ENCODE results near the gene DPP10. TPM values are rescaled to one million over a fixed set of nuclear protein-coding genes. Genes with fewer than 3 reads are reported as not detected.

The DPP10 gene
- total and polyA plus RNA-seq, 9 donors = 0.12 to 5.9 (median 0.64) TPM; not detected in 3

DNA sequence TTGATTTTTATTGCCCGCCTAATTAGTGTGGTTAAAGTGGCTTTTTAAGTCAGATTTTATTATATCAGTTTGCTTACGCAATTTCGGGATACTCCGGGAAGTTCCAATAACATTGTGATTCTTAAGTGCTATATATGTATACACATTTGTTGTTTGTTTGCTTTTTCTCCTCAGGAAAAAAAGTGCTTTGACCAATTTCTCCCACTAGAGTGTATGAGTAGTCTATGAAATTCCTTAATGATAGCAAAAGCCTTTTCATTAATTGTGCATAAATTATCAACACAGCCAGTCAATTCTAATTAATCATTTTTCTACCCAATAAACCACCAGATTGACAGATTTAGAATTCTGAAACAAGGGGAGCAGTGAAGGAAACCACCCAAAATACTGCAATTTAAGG lies 172.2 kb downstream of the DPP10 start:
- Histone ChIP-seq H3K36me3 (no peaks in the 10 kb centered on the region), H3K4me1 (ENCODE audit: insufficient read depth) (no peaks in the 10 kb centered on the region), H3K4me3 (no peak overlapping the region), H3K27me3 (no peaks in the 10 kb centered on the region), H3K27ac (no peak overlapping the region), H3K9me3 (no peaks in the 10 kb centered on the region)
- no peak for DNase-seq
- WGBS, 3 donors = 42 to 57% (median 43%) methylated on average over 4 of the region's 4 CpGs
- intact Hi-C loops (cut with DNase I) = no loop called here
- TF ChIP-seq, protein P1, sequence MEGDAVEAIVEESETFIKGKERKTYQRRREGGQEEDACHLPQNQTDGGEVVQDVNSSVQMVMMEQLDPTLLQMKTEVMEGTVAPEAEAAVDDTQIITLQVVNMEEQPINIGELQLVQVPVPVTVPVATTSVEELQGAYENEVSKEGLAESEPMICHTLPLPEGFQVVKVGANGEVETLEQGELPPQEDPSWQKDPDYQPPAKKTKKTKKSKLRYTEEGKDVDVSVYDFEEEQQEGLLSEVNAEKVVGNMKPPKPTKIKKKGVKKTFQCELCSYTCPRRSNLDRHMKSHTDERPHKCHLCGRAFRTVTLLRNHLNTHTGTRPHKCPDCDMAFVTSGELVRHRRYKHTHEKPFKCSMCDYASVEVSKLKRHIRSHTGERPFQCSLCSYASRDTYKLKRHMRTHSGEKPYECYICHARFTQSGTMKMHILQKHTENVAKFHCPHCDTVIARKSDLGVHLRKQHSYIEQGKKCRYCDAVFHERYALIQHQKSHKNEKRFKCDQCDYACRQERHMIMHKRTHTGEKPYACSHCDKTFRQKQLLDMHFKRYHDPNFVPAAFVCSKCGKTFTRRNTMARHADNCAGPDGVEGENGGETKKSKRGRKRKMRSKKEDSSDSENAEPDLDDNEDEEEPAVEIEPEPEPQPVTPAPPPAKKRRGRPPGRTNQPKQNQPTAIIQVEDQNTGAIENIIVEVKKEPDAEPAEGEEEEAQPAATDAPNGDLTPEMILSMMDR (IDR thresholded peaks at IDR 0.05) = no peak
- TF ChIP-seq EP300 (IDR thresholded peaks at IDR 0.05) (no peak), POLR2A (IDR thresholded peaks at IDR 0.05) (no peak)

DNA sequence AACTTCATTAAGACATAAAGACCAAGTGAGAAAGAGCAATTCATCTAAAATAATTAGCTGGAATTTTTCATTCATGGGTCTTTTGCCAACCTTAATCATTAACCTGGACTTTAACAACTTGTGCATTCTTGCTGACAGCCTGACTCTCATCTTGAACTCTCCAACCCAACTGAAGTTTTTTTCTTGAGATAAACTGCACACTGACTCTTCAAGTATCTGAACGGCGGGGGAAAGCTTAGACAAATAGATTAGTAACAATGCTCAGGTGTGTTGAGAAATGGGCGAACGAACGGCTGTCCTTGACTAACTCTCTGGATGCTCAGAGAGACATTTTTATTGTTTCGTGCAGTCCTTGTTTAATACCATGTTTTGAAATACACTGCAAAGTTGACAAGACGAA lies 186.0 kb downstream of the DPP10 start:
- no peaks in the 10 kb centered on the region for H3K9me3 ChIP-seq
- WGBS, 3 donors = 41 to 48% (median 47%) methylated on average over 7 of the region's 7 CpGs
- H3K36me3 ChIP-seq = no peaks in the 10 kb centered on the region
- H3K4me1 ChIP-seq (ENCODE audit: insufficient read depth) = no peaks in the 10 kb centered on the region
- DNase-seq = no peak
- H3K27me3 ChIP-seq = no peaks in the 10 kb centered on the region
- no peak overlapping the region for H3K27ac ChIP-seq
- no peak overlapping the region for H3K4me3 ChIP-seq
- intact Hi-C loops (cut with DNase I) = no loop called here
- TF ChIP-seq EP300 (IDR thresholded peaks at IDR 0.05) = no peak
- TF ChIP-seq POLR2A (IDR thresholded peaks at IDR 0.05) = no peak
- TF ChIP-seq, protein P1 (IDR thresholded peaks at IDR 0.05) = no peak

- H3K27ac ChIP-seq = no peak overlapping the region
- intact Hi-C loops (cut with DNase I) = no loop called here
- no peak overlapping the region for H3K4me3 ChIP-seq
- no peak for DNase-seq
- H3K27me3 ChIP-seq = no peaks in the 10 kb centered on the region
- TF ChIP-seq, protein P1 (IDR thresholded peaks at IDR 0.05) = no peak
- TF ChIP-seq POLR2A (IDR thresholded peaks at IDR 0.05) = no peak
- TF ChIP-seq EP300 (IDR thresholded peaks at IDR 0.05) = no peak
- H3K9me3 ChIP-seq = no peaks in the 10 kb centered on the region
- H3K4me1 ChIP-seq (ENCODE audit: insufficient read depth) = no peaks in the 10 kb centered on the region
- WGBS, 3 donors = 31 to 52% (median 41%) methylated on average over 6 of the region's 6 CpGs
- H3K36me3 ChIP-seq = no peaks in the 10 kb centered on the region
Observed at GRCh38 chr2:114631146-114631545, 188.7 kb downstream of the DPP10 start.

DNA sequence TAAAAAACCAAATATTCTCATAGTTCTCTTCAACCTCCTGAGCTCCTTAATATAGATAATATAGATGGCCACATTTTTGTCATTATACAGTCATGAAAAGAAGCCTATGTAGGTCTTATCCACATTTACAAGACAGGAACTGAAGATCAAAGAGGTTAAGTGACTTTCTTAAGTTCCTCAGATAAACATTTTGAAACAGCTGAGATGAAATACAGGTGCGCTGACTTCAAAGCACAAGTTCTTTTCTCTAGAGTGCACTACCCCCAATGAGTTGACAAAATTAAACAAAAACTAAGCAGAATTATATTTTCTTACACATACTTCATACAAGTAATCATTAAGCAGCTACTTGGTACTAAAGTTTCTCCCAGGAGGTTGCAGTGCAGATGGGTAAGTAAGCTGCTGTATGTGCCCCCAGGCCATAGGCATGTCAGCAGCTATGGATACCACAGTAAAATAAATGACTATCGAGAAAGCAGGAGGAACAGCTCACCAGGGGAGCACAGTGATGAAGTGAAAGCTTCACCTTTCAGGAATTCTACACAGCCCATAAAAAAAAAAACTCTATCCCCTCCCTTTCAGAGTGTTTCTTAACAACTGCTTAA lies 199.8 kb downstream of the DPP10 start:
- WGBS, 3 donors = 68 to 74% (median 69%) methylated on average over 2 of the region's 2 CpGs
- Histone ChIP-seq H3K4me3 (no peak overlapping the region), H3K27me3 (no peaks in the 10 kb centered on the region)

More for the DNA sequence above, 199.8 kb downstream of the DPP10 start:
- DNase-seq = no peak
- Histone ChIP-seq H3K27ac (no peak overlapping the region), H3K4me1 (ENCODE audit: insufficient read depth) (no peaks in the 10 kb centered on the region), H3K36me3 (no peaks in the 10 kb centered on the region), H3K9me3 (no peaks in the 10 kb centered on the region)
- TF ChIP-seq POLR2A (IDR thresholded peaks at IDR 0.05) = no peak
- TF ChIP-seq EP300 (IDR thresholded peaks at IDR 0.05) = no peak
- TF ChIP-seq, protein P1 (IDR thresholded peaks at IDR 0.05) = no peak
- intact Hi-C loops (cut with DNase I) = no loop called here
